ENCODE measurements around the gene KCNJ11.

The KCNJ11 gene

GRCh38 chr11:17388609-17389210 lies at the start of gene KCNJ11:
KCNJ11 (minus strand) TSS chr11:17388659; CDS start chr11:17388091, 568 bp downstream.
- ATAC-seq = peak; percentile 17
- TF ChIP-seq PATZ1 (CRISPR knock-in tag; IDR thresholded peaks at IDR 0.05; ENCODE audit: borderline replicate concordance) (no peak), ARNTL (CRISPR knock-in tag; IDR thresholded peaks at IDR 0.05; ENCODE audit: borderline replicate concordance, low read depth) (no peak), SNAI2 (CRISPR knock-in tag; IDR thresholded peaks at IDR 0.05) (no peak), RARB (CRISPR knock-in tag; IDR thresholded peaks at IDR 0.05) (no peak), POU6F1 (CRISPR knock-in tag; IDR thresholded peaks at IDR 0.05; ENCODE audit: borderline replicate concordance, low read depth) (no peak), TSHZ2 (CRISPR knock-in tag; IDR thresholded peaks at IDR 0.05) (no peak), TOX (CRISPR knock-in tag; IDR thresholded peaks at IDR 0.05; ENCODE audit: borderline replicate concordance) (no peak), ISL1 (CRISPR knock-in tag; IDR thresholded peaks at IDR 0.05) (no peak), ZNF565 (CRISPR knock-in tag; conservative IDR thresholded peaks at IDR 0.05; ENCODE audit: low read depth) (no peak), ESRRG (CRISPR knock-in tag; IDR thresholded peaks at IDR 0.05) (no peak), OSR1 (CRISPR knock-in tag; IDR thresholded peaks at IDR 0.05) (no peak), PPARA (CRISPR knock-in tag; IDR thresholded peaks at IDR 0.05; ENCODE audit: borderline replicate concordance) (no peak), ZNF70 (CRISPR knock-in tag; IDR thresholded peaks at IDR 0.05) (no peak)

- no peak for ATAC-seq
- no peak for TF ChIP-seq CSDC2 (CRISPR knock-in tag; IDR thresholded peaks at IDR 0.05)
- no peak for TF ChIP-seq RARB (CRISPR knock-in tag; IDR thresholded peaks at IDR 0.05)
- no peak for TF ChIP-seq ESRRG (CRISPR knock-in tag; IDR thresholded peaks at IDR 0.05)
- TF ChIP-seq ARNTL (CRISPR knock-in tag; IDR thresholded peaks at IDR 0.05; ENCODE audit: borderline replicate concordance, low read depth) = no peak
These were observed 48.9 kb upstream of the KCNJ11 start for GRCh38 chr11:17437366-17437765.

- TF ChIP-seq OSR1 (CRISPR knock-in tag; IDR thresholded peaks at IDR 0.05) (no peak), ESRRG (CRISPR knock-in tag; IDR thresholded peaks at IDR 0.05) (no peak), TOX (CRISPR knock-in tag; IDR thresholded peaks at IDR 0.05; ENCODE audit: borderline replicate concordance) (no peak), TSHZ2 (CRISPR knock-in tag; IDR thresholded peaks at IDR 0.05) (no peak), SNAI2 (CRISPR knock-in tag; IDR thresholded peaks at IDR 0.05) (no peak), ZC3H10 (CRISPR knock-in tag; IDR thresholded peaks at IDR 0.05) (no peak), ZFP30 (CRISPR knock-in tag; IDR thresholded peaks at IDR 0.05) (no peak), ARNTL (CRISPR knock-in tag; IDR thresholded peaks at IDR 0.05; ENCODE audit: borderline replicate concordance, low read depth) (no peak), ZNF8 (CRISPR knock-in tag; IDR thresholded peaks at IDR 0.05) (no peak), CSRNP3 (CRISPR knock-in tag; IDR thresholded peaks at IDR 0.05) (no peak), ZFP3 (CRISPR knock-in tag; IDR thresholded peaks at IDR 0.05) (no peak), POU6F1 (CRISPR knock-in tag; IDR thresholded peaks at IDR 0.05; ENCODE audit: borderline replicate concordance, low read depth) (no peak), PATZ1 (CRISPR knock-in tag; IDR thresholded peaks at IDR 0.05; ENCODE audit: borderline replicate concordance) (no peak), ISL1 (CRISPR knock-in tag; IDR thresholded peaks at IDR 0.05) (no peak)
- no peak for ATAC-seq
These were observed 45.6 kb upstream of the KCNJ11 start for GRCh38 chr11:17434108-17434507.
